Measurements from ENCODE around the gene RTL5. TPM values are rescaled to one million over a fixed set of nuclear protein-coding genes. Genes with fewer than 3 reads are reported as not detected.

RTL5 gene
- total and polyA plus RNA-seq, 10 of the 15 experiments (the other 5 are each of a cell fraction or from before 2014, with no cell fraction given), result under 0.01 to 0.10 (median 0.03) TPM; not detected in 5

- no peak for TF ChIP-seq USF1 (IDR thresholded peaks at IDR 0.05; ENCODE audit: borderline replicate concordance, extremely low read length, insufficient read depth, low read depth, low read length)
- TF ChIP-seq CREB1 (IDR thresholded peaks at IDR 0.05; ENCODE audit: low read depth), result peak; percentile 68; the same call in 1 of the 2 replicates
- TF ChIP-seq DPF2 (IDR thresholded peaks at IDR 0.05), result no peak
- TF ChIP-seq MAX (IDR thresholded peaks at IDR 0.05; ENCODE audit: low read depth, low read length), result no peak
- no peak for TF ChIP-seq ZBTB11 (CRISPR knock-in tag; IDR thresholded peaks at IDR 0.05)
- TF ChIP-seq CREM (IDR thresholded peaks at IDR 0.05; ENCODE audit: low read depth), result peak; percentile 57; the same call in 1 of the 2 replicates
- peak; percentile 34 to 56; a peak in 3 of 4 replicates for TF ChIP-seq BHLHE40 (IDR thresholded peaks at IDR 0.05; ENCODE audit: borderline replicate concordance in 1 of 2, low read depth in 2 of 2, low read length in 1 of 2)
- no peak for TF ChIP-seq FOXK2 (IDR thresholded peaks at IDR 0.05)
- TF ChIP-seq BCL3 (IDR thresholded peaks at IDR 0.05; ENCODE audit: borderline replicate concordance, insufficient read depth, low read depth, low read length, poor library complexity, severe bottlenecking), result no peak
- no peak for TF ChIP-seq SMAD1 (IDR thresholded peaks at IDR 0.05; ENCODE audit: low read depth, partially characterized antibody)
- no peak for TF ChIP-seq TAF1 (IDR thresholded peaks at IDR 0.05; ENCODE audit: borderline replicate concordance, low read depth, low read length)
- no peak for TF ChIP-seq PAX8 (IDR thresholded peaks at IDR 0.05)
- TF ChIP-seq BRCA1 (IDR thresholded peaks at IDR 0.05; ENCODE audit: low read depth, low read length), result no peak
- no peak for TF ChIP-seq ESRRA (IDR thresholded peaks at IDR 0.05; ENCODE audit: low read length)
- no peak for TF ChIP-seq HCFC1 (IDR thresholded peaks at IDR 0.05; ENCODE audit: low read length)
- no peak for TF ChIP-seq SMC3 (IDR thresholded peaks at IDR 0.05; ENCODE audit: borderline replicate concordance, low read length)
- TF ChIP-seq ETV6 (conservative IDR thresholded peaks at IDR 0.05 in 1 of 2, IDR thresholded peaks at IDR 0.05 in 1 of 2; ENCODE audit: borderline replicate concordance in 1 of 2, low read depth in 1 of 2), result no peak
These were observed 31.5 kb downstream of the RTL5 start (continued) for GRCh38 chrX:72100051-72100755.

All from GM12878 (cell line).